HG02678 (cell line): ENCODE results near the gene INPP5B.

Experiments
- ATAC-seq: cut with Tn5 transposase; IDR thresholded peaks from one replicate; pipeline ENCODE4 v1.9.1; 2021; ENCODE audit warnings: mild to moderate bottlenecking, moderate library complexity; ENCODE audit not compliant: unreplicated experiment

INPP5B gene

DNA sequence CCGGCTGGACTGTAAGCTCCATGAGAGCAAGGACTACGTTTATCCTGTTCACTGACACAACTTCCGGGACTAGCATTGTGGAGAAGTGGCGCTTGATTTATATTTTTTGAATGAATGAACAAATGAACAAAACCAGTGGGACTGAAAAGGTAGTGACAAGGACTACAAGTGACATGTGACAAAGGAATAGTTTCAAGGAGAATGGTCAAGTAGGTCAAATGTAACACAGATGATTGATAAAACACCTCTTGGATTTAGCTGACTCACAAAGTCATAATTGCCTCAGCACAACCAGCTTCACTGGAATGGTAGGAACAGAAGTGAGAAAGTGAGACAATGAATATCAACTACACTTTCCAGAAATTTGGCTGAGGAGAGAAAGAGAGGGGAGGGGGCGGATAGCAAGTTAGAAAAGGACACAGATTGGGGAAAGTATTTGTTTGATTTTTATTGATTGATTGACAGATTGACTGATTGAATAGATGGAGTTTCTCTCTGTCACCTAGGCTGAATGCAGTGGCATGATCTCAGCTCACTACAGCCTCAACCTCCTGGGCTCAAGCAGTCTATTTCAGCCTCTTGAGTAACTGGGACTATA, 101.7 kb downstream of the INPP5B start:
- ATAC-seq: no peak

DNA sequence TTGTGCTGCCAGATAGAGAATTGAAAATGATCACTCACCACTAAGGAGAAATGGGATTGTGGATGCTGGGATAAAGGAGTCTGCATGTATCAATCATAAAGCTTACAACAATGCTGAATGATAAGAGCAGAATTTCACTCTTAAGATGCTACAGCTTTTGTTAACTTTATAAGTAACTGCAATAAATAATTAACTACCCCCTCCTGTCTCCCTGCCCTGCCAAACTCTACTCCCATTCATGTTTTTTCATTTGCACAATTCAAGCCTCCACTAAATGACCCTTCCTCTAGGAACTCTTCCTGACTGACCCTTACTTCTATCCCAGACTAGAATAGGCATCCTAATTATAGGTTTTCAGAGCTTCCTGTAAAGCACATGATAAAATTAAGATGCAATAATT, 102.3 kb downstream of the INPP5B start:
- ATAC-seq: no peak

DNA sequence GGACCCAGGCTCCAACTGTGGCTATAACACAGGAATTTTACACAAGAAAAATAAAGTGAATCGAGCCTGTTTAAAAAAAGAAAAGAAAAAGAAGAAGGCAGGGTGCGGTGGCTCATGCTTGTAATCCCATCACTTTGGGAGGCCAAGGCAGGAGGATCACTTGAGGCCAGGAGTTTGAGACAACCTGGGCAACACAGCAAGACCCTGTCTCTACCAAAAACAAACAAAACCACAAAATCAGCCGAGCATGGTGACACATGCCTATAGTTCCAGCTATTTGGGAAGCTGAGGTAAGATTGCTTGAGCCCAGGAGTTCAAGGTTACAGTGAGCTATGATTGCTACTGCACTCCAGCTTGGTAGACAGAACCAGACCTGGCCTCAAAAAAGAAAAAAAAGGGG, 105.2 kb downstream of the INPP5B start:
- ATAC-seq: no peak

DNA sequence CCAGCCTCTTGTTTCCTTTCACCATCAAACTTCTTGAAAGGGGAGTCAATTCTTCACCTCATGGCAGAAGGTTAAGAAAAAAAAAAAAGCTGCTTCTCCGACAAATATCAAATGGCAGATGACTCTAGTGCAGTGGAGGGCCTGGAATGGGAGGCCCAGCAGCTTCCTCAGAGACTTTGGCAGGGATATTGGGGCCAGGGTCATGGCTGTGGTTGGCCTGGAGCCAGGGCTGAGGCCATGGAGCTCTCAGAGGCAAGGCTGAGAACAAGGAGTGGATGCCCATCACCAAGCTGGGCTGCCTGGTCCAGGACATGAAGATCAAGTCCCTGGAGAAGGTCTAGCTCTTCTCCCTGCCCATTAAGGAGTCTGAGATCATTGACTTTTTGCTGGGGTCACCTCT, 106.1 kb downstream of the INPP5B start:
- no peak for ATAC-seq

DNA sequence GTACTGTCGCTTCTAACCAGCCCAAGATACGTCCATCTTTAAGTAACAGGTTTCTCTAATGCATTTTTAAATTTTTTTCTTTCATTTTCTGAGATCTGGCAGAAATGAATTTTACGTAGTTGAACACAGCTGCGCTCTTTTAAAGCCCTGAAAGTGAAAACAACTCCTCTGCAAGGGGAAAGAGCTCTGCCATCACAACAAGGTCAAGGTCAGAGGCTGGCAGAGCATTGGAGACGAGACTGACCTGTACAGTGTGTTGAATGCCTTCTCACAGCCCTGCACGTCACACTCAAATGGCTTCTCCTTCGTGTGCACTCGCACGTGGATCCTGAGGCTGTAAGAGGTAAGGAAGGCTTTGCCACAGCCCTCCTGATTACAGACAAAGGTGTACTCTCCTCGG, 107.2 kb downstream of the INPP5B start:
- ATAC-seq: no peak

DNA sequence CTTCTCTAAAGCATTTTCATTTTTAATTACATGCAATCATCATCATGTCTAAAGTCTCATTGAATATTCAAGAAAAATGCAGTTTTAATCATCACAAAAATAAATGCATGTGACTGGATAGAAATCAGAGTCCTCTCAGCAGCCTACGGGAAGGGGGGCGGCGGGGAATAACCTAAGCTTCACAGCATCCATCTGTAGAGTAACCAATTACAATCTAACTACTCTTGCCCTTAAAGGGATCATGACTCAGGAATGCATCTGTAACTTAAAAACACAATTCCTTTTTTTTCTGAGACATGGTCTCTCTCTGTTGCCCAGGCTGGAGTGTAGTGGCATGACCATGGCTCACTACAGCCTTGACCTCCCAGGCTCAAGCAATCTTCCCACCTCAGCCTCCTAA, 110.1 kb downstream of the INPP5B start:
- no peak for ATAC-seq

DNA sequence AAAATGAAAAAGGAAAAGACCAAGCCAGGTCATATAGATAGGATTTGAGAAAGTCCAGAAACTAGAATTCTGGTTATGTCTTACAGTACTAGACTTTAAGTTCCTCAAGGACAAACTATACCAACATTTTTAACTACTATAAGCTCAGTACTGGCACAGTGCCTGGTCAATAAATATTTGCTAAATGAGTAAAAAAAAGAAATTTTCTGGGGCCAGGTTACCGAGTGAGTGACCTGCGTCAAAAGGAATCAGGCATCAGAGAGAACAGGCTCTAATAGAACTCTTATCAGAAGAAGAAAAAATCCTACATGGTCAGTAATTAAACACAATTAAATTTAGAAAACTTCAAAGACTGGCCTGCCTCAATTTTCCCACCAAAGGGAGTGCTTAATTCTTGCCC, 115.0 kb downstream of the INPP5B start:
- ATAC-seq: no peak

DNA sequence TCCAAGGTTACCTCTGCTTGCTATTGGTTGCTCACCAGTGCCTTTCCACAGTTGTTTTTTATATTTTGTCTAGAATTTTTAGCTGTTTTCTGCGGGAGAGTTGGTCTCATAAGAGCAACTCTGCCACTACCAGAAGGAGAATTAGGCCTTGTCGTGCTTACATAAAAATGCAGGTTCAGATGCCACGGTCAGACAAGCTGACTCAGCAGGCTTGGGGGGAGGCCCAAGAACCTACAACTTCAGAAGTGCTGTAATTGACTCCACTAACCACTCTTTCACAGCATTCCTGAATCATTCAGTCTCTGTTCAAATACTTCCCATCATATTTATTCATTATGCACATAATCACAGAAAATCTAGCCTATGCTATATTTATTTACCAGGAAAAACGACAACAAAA, 115.7 kb downstream of the INPP5B start:
- ATAC-seq: no peak

DNA sequence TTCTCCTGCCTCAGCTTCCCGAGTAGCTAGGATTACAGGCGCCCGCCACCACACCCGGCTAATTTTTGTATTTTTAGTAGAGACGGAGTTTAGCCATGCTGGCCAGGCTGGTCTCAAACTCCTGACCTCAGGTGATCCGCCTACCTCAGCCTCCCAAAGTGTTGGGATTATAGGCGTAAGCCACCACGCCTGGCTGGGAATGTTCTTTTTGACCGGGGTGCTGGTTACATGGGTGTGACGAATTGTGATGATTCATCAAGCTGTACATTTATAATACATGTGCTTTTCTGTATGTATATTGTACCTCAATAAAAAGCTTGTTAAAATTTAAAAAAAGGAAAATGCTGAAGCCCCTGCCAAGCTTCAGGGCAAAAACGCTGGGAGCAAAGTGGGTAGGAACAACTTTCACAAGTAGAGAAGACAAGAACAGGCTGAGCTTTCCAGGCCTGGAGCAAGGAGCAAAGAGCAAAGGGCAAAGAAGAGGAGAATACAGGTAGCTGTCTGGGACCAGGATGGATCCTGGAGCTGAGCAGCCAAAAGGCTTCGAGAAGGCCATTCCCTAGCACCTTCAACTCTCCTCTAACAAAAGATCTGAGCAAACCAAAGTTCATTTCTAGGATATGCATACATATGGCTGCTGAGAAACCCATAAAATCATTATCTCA, 118.3 kb downstream of the INPP5B start:
- no peak for ATAC-seq

DNA sequence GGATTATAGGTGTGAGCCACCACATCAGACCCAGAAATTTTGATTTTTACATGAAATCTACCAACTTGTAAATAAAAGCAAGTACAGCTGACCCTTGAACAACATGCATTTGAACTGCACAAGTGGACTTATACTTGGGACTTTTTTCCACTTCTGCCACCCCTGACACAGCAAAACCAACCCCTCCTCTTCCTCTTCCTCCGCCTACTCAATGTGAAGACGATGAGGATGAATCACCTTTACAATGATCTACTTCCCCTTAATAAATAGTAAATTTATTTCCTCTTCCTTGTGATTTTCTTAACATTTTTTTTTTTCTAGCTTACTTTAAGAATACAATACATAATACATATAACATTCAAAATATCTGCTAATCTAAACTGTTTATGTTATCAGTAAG, 121.3 kb downstream of the INPP5B start:
- ATAC-seq: no peak

DNA sequence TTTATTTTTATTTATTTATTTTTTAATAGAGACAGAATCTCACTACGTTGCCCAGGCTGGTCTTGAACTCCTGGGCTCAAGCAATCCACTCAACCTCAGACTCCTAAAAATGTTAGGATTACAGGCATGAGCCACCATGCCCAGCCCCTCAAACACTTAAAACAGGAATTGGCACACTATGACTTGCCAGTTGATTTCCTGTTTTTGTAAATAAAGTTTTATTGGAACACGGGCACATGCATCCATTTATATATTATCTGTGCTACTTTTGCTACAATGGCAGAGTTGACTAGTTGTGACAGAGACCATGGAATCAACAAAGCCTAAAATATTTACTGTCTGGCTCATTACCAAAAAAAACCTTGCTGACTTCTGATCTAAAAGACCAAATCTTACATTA, 122.9 kb downstream of the INPP5B start:
- ATAC-seq: no peak

DNA sequence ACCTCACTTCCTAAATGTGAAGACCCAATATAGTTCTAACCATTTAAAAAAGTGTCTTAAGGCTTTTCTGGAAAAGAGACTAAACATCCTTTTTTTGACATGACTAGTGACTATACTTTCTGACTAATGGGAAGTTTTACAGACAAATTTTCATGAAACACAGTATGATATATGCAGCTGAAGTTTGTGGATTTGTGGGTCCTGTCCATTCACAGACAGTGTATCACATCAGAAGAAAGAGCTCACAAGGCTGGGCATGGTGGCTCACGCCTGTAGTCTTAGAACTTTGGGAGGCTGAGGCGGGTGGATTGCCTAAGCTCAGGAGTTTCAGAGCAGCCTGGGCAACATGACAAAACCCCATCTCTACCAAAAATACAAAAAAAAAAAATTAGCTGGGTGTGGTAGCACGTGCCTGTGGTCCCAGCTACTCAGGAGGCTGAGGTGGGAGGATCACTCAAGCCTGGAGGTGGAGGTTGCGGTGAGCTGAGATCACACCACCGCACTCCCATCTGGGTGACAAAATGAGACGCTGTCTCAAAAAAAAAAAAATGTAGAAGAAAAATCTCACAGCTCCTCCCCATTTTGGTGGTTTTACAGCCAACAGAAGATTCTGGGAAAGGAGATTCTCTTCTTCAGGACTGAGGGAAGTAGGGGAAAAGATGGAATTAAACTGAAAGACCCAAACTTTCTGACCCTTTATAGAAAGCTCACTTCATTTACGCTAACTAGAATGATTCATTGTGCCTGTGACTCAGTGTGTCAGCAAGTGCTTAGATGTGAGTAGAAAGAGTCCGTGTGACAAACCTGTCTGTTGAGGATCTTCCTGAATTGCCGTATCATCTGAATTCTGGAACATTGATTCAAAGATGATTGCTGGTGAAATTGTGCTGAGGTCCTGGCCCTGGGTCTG, 123.7 kb downstream of the INPP5B start:
- no peak for ATAC-seq

DNA sequence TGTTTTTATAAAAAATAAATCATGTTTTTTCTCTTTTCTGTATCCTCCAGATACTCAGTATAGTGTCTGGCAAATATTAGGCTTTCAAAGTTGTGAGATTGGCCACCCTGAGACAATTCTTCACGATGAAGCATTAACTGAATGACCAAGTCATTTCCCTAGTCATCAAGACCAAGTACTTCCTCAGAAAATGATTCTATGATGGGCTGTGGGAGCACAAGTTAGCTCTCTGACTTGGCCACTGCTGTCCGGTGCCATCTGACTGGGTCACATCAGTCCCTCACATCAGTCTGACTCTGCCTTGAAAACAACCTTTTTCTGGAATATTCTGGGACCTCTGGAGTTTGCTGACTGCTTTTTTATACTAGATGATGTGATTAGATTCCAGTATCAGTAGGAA, 125.4 kb downstream of the INPP5B start:
- ATAC-seq: no peak

DNA sequence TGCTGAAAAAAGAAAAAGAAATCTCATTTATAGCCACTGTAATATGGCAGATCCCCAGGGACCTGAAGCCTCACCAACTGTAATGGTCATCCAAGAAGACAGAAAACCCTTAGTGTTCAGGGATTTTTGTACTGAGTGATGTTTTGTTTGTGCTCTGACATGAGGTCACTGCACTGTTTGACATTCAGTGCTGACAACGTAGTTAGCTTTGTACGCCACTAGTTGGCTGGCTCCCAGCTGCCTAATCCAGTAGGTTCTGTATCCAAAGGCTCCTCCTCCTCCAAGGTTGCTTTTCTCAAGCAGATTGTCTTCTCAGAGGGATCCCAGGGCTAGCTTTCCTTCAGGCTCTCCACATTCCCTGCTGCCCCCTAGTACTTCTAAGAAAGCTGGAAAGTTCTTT, 129.4 kb downstream of the INPP5B start:
- no peak for ATAC-seq

DNA sequence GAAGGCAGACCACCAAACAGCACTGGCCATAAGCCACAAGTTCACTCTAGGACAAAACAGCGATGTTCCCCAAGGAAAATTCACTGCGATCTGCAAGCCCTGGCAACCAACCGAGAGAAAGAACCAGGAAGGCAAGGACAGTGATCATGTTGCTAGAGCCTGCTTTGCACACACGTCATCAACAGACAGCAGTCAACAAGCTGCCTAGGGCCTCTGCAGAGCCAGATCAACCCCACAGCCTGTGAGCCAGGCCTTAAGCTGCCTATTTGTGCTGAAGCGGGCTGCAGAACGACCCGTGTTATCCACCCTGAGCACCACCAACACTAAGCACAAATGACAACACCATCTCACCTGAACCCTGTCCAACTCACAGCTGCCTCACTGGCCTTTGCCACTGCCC, 132.6 kb downstream of the INPP5B start:
- no peak for ATAC-seq

DNA sequence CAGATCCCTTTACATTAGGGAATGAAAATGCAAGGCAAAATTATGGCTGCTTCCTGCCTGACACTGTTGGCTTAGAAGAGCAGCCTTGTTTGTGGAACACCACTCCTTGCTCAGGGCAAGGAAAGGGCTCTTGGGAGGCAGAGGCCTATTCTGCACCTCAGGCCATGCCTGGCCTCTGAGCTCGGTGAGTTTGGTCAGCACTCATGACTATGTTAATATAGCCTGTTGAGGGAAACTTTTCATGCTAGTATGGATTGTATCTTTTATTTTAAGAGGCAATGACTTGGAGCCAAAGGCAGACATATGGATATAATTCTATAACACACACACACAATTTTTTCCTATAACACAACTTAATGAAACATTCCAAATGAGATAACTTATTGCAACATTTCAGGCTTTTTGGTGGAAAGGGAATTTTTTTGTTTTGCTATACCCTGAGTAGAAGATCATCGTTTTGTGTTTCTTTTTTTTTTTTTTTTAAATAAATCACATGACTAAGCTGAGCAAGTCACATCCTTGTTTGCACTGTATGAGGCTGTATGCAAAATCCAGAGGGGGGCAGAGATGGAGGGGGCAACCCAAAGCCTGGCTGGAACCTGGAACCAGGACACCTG, 133.2 kb downstream of the INPP5B start:
- no peak for ATAC-seq

DNA sequence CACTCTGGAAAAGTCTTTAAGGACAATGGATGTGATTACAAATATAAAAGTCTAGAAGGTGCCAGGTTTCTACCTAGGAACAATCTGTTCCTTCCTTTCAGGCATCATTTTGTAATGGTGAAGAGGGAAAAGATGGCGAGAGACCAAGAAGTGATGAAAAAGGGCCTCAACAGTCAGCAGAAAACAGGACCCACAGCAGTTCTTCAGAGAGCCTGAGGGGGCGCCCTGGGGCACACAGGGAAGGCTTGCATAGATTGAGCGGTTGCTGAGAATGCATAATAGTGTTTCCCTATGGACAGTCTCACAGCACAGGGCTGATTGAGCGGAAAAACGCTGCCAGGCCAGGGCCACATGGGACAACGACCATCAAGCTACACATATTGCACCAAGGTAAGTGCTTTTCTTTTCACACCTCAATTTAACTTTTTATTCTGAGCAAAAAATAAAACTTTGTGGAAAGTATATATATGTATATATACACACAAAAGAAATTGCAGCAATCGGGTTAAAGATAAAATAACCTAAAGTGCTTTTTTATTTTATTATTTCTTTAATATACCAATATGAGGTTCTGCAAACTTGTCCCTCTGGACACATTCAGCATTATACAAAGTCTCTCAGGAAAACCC, 135.7 kb downstream of the INPP5B start:
- no peak for ATAC-seq
